ENCODE data around the gene REXO1. TPM values are rescaled to one million over a fixed set of nuclear protein-coding genes. Genes with fewer than 3 reads are reported as not detected.

The REXO1 gene
- total RNA-seq, 4 donors from 2014 or later: 36.0 to 95.0 (median 56.3) TPM

GRCh38 chr19:1867349-1867724 is 19.1 kb upstream of the REXO1 start:
- Histone ChIP-seq H3K9me3 (no peaks in the 10 kb centered on the region), H3K4me1 (peaks cover 6 to 18% (median 7%) of the 10 kb centered on the region in 4 donors), H3K27ac (no peak overlapping the region), H3K4me3 (no peak overlapping the region), H3K36me3 (no peaks in the 10 kb centered on the region), H3K27me3 (no peaks in the 10 kb centered on the region)
- DNase-seq: no peak
- intact Hi-C loops (cut with DNase I; ENCODE audit: low total_unique reads): no loop called here
- WGBS, 2 donors (ENCODE audit: low coverage in 1 of 2): 91 to 100% methylated on average over 1 to 9 of the region's 9 CpGs
- in situ Hi-C loops (cut with MboI; ENCODE audit: low pct_ligation_motif_present in 1 of 4, low pct_unique_long_range_greater_than_20kb in 1 of 4, low sequenced_read_pairs in 3 of 4): no loop called here
- TF ChIP-seq POLR2A (IDR thresholded peaks at IDR 0.05) (no peak), EP300 (IDR thresholded peaks at IDR 0.05; ENCODE audit: low read depth) (no peak), POLR2AphosphoS5 (IDR thresholded peaks at IDR 0.05) (no peak), CTCF (IDR thresholded peaks at IDR 0.05) (no peak)

GRCh38 chr19:1866693-1867348 is 18.5 kb upstream of the REXO1 start:
- in situ Hi-C loops (cut with MboI; ENCODE audit: low pct_ligation_motif_present in 1 of 4, low pct_unique_long_range_greater_than_20kb in 1 of 4, low sequenced_read_pairs in 3 of 4) (no loop called here), intact Hi-C loops (cut with DNase I; ENCODE audit: low total_unique reads) (no loop called here)
- Histone ChIP-seq H3K36me3 (no peaks in the 10 kb centered on the region), H3K4me3 (no peak overlapping the region), H3K9me3 (no peaks in the 10 kb centered on the region), H3K27ac (no peak overlapping the region), H3K4me1 (peaks cover 11 to 20% (median 12%) of the 10 kb centered on the region in 4 donors), H3K27me3 (no peaks in the 10 kb centered on the region)
- TF ChIP-seq CTCF (IDR thresholded peaks at IDR 0.05) (no peak), POLR2A (IDR thresholded peaks at IDR 0.05) (no peak), EP300 (IDR thresholded peaks at IDR 0.05; ENCODE audit: low read depth) (no peak), POLR2AphosphoS5 (IDR thresholded peaks at IDR 0.05) (no peak)
- 73 to 84% methylated on average over 3 to 8 of the region's 8 CpGs for WGBS, 2 donors (ENCODE audit: low coverage in 1 of 2)
- DNase-seq: no peak

- no peaks in the 10 kb centered on the region for H3K27me3 ChIP-seq
- no peaks in the 10 kb centered on the region for H3K36me3 ChIP-seq
- peaks cover 20 to 34% (median 26%) of the 10 kb centered on the region in 4 donors for H3K4me1 ChIP-seq
- TF ChIP-seq EP300 (IDR thresholded peaks at IDR 0.05; ENCODE audit: low read depth): no peak
- no peak for TF ChIP-seq POLR2A (IDR thresholded peaks at IDR 0.05)
- no peak for TF ChIP-seq POLR2AphosphoS5 (IDR thresholded peaks at IDR 0.05)
- TF ChIP-seq CTCF (IDR thresholded peaks at IDR 0.05): no peak
- peak overlapping the region; percentile 88 to 96 (median 94) for H3K27ac ChIP-seq
- no peak for DNase-seq
- whole genome bisulfite sequencing, 2 donors (ENCODE audit: low coverage in 1 of 2): 87% methylated on average over 17 of the region's 17 CpGs; no CpG with 5 or more reads in 1 of the 2 donors
- intact Hi-C loops (cut with DNase I; ENCODE audit: low total_unique reads): no loop called here
- H3K4me3 ChIP-seq: peak overlapping the region in 2 of 4 donors; percentile 76 to 81
- in situ Hi-C loops (cut with MboI; ENCODE audit: low pct_ligation_motif_present in 1 of 4, low pct_unique_long_range_greater_than_20kb in 1 of 4, low sequenced_read_pairs in 3 of 4): no loop called here
- no peaks in the 10 kb centered on the region for H3K9me3 ChIP-seq
Measured at GRCh38 chr19:1865172-1866010, 17.1 kb upstream of the REXO1 start.

- in situ Hi-C loops (cut with MboI; ENCODE audit: low pct_ligation_motif_present in 1 of 4, low pct_unique_long_range_greater_than_20kb in 1 of 4, low sequenced_read_pairs in 3 of 4): no loop called here
- peak overlapping the region; percentile 45 to 81 (median 74) for H3K4me3 ChIP-seq
- DNase-seq: peak; percentile 83
- no peaks in the 10 kb centered on the region for H3K27me3 ChIP-seq
- TF ChIP-seq POLR2AphosphoS5 (IDR thresholded peaks at IDR 0.05) (no peak), CTCF (IDR thresholded peaks at IDR 0.05) (peak; percentile 77 to 88 (median 78)), POLR2A (IDR thresholded peaks at IDR 0.05) (no peak), EP300 (IDR thresholded peaks at IDR 0.05; ENCODE audit: low read depth) (no peak)
- H3K9me3 ChIP-seq: no peaks in the 10 kb centered on the region
- H3K4me1 ChIP-seq: peaks cover 27 to 42% (median 34%) of the 10 kb centered on the region in 4 donors
- intact Hi-C loops (cut with DNase I; ENCODE audit: low total_unique reads): no loop called here
- 8% methylated on average over 40 of the region's 52 CpGs; no CpG with 5 or more reads in 1 of the 2 donors for WGBS, 2 donors (ENCODE audit: low coverage in 1 of 2)
- no peaks in the 10 kb centered on the region for H3K36me3 ChIP-seq
- H3K27ac ChIP-seq: peak overlapping the region; percentile 88 to 96 (median 94)
Measured at GRCh38 chr19:1864480-1865171, 16.3 kb upstream of the REXO1 start.

All from transverse colon (tissue), 4 donors.